Measurements from ENCODE around the gene RIMBP2.

DNA sequence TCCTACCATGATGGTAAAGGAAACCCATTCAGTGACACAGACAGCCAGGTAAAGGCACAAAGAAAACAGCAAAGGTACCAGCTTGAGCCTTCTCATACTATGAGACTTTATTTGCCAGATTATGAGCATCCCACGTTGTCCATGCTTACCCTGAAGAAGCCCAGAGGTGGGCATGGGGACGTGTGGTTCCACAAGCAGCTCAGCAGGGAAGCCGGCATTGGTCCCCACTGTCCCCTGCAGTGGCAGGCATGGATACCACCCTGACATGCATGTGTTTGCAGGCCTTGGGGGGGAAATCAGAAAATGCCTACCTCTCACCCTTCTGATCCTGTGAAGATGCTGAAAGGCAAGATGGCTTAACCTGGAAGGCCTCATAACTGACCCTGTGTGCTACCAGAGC is 195.3 kb downstream of the RIMBP2 start:
- TF ChIP-seq, protein P1, sequence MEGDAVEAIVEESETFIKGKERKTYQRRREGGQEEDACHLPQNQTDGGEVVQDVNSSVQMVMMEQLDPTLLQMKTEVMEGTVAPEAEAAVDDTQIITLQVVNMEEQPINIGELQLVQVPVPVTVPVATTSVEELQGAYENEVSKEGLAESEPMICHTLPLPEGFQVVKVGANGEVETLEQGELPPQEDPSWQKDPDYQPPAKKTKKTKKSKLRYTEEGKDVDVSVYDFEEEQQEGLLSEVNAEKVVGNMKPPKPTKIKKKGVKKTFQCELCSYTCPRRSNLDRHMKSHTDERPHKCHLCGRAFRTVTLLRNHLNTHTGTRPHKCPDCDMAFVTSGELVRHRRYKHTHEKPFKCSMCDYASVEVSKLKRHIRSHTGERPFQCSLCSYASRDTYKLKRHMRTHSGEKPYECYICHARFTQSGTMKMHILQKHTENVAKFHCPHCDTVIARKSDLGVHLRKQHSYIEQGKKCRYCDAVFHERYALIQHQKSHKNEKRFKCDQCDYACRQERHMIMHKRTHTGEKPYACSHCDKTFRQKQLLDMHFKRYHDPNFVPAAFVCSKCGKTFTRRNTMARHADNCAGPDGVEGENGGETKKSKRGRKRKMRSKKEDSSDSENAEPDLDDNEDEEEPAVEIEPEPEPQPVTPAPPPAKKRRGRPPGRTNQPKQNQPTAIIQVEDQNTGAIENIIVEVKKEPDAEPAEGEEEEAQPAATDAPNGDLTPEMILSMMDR (IDR thresholded peaks at IDR 0.05; ENCODE audit: low read length), result no peak
- TF ChIP-seq EZH2 (optimal IDR thresholded peaks at IDR 0.05; ENCODE audit: low read depth, low read length), result no peak
- TF ChIP-seq EZH2phosphoT487 (IDR thresholded peaks at IDR 0.05; ENCODE audit: low read length), result no peak
